GF-D8 (cell line): ENCODE data around the gene LY86.
"Not testable (repeated sequence)": the region's sequence is repeated elsewhere in the genome, so short reads cannot be mapped to it uniquely, and the experiment has no call there.

ENCODE experiments used
- DNase-seq: peaks from one replicate; lab custom pipeline; 2025; lab: John Stamatoyannopoulos, UW

The LY86 gene

DNA sequence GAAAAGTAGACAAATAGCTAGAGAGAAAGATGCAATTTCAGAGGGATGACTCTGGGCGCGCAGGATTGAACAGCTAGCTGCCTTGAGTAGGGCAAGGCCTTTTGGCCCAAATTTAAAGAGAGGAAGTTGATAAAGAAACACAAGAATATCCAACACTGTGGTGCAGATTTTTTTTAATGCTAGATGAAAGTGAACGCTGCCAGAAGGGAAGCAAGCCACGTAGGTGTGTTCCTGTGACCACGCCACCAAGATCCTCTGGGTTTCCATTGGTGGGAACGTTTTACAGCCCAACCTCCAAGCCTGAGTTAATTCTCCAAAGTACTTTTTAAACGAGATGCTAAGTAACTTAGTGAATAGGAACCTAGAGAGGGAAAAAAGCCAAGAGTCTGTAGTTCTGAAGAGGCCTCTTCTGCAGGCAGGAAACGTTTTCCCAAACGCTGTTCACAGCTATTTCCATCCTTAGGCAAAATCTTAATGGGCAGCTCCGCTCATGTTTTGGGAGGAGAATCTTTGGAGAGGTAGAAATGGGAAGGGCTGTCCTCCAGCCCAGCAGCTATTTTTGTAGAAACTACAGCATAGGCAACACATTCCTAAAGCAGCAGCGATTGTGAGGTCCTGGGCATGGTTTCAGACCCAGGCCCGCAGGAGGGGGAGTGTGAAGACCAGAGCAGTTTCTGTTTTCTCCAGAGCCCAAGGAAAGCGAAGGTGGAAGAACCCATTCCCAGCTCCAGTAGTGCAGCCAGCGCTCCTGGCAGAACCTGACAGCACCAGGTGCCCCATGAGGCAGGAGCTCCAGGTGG lies 8.2 kb downstream of the LY86 start:
- DNase-seq: no peak

DNA sequence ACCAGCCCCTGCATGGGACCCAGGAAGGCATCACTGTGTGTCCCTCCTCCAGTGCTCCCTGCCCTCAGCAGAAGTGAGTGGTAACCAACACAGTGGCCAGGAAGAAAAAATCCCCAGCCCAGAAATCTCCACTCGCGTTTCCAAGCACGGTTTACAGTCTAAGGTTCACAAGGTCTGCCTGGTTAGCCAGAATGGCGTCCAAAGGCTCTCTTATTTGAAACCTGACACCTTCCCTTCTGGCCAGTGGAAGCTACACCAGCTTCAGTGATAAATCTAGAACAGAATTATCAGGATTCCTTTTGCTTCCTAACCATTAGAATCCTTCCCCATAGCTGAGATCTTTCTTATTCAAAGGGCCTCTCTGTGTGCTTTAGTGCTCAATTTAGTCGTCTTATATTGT lies 9.2 kb downstream of the LY86 start:
- no peak for DNase-seq

DNA sequence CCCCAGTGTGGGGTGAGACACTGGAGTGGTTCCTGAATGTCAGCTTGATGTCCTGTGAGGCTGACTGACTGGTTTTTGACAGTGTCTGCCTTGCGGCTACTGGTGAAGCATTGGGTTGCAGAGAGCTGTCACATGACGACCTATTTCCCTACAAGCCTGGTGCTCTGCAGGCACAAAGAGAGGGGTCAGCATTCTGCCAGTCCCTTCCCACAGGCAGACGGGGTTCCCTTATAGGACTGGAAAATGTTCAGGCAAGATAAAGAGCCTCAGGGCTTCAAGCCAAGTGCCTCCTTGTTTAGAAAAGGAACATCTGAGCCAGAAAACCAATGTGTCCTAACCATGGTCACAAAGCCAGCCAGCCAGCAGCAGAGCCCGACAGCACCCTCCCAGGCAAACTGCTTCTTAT lies 11.0 kb downstream of the LY86 start:
- DNase-seq: no peak

DNA sequence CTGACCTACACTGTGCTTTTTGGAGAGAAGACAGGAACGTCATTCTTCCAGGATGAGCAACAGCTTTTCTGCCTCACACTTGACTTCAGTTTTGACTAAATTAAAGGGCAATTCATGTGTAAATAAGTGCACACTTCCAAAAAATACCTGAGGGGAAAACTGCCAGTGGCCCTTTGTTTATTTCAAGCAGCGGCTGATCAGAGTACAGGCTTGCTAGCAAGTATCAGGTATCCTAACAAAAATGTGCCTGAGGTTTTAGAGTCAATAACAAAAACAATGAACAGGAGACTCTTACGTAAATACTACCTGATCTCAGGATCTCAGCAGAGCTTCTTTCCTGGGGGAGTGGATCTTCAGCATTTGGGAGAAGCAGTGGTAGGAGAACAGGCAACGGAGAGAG lies 12.4 kb downstream of the LY86 start:
- DNase-seq: no peak

DNA sequence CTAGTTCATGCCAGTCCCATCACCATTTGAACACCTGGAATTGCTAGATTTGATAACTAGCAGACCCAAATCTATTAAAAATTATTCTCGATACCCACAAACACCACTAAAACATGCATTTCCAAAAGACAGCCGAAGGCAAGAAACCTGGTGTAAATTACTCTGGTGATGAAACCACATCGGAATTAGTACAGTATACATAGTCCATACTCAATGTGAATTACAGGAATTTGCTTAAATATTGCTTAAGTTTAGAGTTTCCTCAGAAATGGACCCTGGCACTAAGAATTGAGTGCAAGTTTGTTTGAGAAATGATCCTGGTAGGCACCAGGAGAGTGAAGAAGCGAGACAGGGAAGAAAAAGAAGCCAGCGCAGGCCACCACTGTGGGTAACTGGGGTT lies 13.7 kb downstream of the LY86 start:
- DNase-seq: no peak

DNA sequence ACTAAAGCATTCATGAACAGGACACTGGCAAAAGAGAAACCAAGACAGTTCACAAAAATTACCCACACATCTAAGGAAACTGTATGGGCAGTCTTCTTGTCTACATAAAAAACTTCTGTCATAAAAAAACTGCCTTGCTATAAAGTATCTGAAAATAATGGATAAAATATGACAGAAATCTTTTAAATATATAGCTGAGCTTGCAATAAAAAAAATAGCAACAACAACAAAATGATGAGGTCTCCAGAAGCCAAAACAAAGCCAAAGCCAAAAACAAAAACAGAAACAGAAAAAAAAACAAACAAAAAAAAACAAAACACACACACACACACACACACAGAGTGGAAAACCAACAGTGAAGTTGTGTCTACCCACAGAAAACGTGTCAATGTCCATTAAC lies 14.8 kb downstream of the LY86 start:
- DNase-seq: no peak

DNA sequence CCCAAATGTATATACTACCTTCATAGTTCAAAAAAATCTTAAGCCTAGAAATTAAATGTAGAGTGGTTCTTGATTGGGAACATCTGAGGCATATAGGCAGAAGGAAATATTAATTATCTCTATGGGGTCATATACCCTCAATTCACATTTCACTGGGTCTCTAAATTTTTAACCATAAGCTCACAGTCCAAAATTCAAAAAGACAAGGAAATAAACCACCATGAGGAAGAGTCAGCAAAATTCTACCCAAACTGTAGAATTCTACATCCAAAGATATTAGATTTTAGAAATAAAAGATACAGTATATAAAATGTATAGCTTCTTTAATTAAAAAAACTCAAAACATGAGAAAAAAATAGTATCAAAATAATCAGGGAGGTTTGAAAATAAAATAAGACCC lies 15.5 kb downstream of the LY86 start:
- no peak for DNase-seq

DNA sequence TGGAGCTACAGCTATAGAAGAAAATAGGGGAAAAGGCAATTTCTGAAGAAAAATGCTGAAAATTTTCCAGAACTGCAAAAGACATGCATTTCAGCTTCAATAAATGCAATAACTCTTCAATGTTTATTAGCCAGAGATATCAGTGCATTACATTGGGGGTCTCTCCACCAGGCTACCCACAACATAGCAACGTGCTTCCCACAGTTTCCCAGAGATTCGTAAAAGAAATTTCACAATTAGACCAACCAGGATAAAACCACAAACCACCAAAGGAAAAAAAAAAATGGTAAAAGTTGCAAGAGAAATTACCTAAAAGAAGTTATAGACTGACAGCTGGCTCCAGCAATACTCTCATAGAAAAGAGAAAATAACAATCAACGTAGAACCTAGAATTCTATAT lies 16.0 kb downstream of the LY86 start:
- DNase-seq: peak; percentile 12

DNA sequence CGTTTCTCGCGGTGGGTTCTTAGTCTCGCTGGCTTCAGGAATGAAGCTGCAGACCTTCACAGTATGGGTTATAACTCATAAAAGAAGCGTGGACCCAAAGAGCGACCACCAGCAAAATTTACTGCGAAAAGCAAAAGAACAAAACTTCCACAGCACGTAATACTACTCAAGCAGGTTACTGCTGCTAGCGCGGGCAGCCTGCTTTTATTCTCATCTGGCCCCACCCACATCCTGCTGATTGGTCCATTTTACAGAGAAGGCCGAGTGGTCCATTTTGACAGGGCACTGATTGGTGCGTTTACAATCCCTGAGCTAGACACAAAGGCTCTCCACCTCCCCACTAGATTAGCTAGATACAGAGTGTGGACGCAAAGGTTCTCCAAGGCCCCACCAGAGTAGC lies 17.4 kb downstream of the LY86 start:
- no peak for DNase-seq

DNA sequence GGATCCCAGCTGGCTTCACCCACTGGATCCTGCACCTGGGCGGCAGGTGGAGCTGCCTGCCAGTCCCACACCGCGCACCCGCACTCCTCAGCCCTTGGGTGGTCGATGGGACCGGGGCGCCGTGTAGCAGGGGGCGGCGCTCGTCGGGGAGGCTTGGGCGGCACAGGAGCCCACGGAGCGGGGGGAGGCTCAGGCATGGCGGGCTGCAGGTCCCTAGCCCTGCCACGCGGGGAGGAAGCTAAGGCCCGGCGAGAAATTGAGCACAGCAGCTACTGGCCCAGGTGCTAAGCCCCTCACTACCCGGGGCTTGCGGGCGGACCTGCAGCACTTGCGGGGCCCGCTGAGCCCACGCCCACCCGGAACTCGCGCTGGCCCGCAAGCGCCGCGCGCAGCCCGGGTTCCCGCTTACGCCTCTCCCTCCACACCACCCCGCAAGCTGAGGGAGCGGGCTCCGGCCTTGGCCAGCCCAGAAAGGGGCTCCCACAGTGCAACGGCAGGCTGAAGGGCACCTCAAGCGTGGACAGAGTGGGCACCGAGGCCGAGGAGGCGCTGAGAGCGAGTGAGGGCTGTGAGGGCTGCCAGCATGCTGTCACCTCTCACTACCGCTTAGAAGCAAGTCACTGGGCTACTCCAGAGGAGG lies 18.0 kb downstream of the LY86 start:
- DNase-seq: not testable (repeated sequence)

DNA sequence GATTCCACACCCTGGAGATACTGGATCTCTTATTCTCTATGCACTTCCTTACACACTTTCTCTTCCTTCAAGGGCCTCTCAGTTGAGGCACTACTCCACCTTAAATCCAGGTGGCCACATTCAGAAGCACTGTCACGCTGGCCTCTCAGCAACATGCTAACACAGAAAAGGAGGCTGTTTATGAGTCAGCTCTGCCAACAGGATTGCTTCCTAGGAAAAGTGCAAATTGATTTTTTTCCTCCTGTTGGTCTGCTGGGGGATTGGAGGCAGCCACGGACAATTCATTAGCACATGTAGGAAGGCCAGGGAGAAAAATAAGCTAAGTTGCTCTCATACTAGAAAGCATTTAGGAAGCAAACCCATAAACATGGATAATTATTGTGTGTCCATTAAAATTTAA lies 20.9 kb downstream of the LY86 start:
- DNase-seq: no peak

DNA sequence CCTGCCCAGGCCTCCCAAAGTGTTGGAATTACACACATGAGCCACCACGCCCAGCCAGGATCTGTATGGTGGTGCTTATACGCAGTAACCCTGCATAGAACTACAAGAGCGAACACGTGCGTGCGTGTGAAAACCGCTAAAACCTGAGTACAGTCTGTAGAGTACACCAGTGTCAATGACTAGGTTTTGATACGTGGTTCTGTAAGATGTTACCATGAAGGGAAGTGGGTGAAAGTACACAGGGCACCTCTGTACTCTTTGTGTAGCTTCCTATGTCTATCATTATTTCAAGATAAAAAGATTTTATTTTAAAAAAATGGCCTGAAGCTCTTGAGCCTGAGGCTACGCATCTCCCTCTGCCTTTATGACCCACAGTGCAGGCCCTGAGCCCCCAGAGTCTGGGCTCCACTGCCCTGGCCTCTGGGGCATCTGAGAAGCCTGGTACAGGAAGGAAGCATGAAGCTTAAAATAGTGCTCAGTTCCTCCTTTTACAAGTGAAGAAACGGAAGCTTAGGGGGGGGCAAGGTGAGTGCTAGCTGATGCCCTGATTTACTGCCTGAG lies 21.6 kb downstream of the LY86 start:
- no peak for DNase-seq

DNA sequence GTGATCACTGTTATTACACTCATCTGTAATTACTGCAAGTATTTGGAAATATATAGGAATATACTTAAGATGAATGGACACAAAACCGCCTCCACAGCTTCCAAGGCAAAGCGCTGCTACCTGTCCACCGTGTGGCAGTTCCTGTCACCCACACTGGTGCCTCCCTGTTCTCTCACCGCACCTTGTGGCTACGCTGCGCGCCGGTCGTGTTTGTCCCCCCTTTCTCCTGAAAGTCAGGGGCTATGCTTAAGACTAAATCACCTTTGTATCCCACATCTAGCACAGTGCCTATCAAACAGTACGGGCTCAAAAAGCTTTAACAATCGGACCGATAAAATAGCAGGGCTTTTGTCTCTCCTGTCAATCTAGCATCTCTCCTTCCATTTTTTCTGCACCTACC lies 23.0 kb downstream of the LY86 start:
- DNase-seq: no peak

DNA sequence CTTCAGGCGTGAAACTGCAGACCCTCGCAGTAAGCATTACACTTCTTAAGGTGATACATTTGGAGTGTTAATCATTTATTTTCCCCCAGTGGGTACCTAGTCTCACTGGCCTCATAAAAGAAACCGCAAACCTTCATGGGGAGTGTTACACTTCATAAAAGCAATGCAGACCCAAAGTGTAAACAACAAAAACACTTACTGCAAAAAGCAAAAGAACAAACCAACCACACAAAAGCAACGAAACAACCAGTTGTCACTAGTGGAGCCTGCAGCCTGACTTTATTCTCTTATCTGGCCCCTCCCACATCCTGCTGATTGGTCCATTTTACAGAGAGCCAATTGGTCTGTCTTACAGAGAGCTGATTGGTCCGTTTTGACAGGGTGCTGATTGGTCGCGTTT lies 23.8 kb downstream of the LY86 start:
- no peak for DNase-seq

DNA sequence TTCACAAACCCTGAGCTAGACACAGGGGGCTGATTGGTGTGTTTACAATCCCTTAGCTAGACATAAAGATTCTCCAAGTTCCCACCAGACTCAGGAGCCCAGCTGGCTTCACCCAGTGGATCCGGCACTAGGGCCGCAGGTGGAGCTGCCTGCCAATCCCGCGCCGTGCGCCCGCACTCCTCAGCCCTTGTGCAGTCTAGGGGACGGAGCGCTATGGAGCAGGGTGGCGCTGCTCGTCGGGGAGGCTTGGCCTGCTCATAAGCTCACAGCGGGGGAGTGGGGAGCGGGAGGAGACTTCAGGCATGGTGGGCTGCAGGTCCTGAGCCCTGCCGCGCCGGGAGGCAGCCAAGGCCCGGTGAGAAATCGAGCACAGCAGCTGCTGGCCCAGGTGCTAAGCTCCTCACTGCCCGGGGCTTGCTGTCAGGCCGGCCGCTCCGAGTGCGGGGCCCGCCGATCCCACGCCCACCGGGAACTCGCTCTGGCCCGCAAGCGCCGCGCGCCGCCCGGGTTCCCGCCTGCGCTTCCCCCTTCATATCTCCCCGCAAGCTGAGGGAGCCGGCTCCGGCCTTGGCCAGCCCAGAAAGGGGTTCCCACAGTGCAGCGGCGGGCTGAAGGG lies 24.7 kb downstream of the LY86 start:
- not testable (repeated sequence) for DNase-seq

DNA sequence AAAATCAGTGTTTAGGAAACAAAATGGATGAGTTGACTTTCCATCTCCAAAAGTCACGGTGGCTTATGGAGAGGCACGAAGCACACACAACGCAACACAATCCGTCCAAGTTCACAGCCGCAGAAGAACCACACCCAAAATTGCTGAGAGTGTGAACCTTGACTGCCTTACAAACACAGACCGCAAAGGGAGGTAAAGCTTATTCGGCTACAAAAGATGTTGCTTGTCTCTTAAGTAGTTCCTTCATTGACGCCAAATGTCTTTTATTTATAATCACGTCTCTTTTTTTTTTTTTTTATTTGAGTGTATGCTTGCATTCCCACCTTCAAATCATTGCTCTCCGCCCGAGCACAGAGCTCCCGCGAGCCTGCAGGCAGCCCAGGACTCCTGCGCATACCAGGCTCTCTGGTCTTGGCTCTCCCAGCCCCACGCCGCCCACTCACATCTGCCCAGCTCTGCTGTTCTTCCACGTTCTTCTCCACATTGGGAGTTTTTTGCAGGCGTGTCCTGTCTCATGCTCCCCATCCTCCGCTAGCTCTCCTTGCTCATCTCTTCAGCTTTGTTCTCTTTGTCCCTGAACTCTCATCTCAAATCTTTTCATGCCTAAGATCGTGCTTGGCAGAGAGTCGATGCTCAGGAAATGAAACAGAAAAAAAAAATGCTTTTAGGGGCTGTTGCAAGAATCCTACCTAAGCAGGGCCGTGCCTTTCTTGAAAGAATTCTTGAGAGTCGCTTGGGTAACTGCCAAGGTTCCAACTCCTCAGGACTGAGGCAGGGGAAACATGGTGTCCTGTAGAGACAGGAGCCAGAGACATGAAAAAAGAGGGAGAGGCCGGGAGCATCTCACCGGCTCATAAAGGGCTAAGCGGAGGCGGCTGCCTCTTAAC lies 25.8 kb downstream of the LY86 start:
- no peak for DNase-seq

DNA sequence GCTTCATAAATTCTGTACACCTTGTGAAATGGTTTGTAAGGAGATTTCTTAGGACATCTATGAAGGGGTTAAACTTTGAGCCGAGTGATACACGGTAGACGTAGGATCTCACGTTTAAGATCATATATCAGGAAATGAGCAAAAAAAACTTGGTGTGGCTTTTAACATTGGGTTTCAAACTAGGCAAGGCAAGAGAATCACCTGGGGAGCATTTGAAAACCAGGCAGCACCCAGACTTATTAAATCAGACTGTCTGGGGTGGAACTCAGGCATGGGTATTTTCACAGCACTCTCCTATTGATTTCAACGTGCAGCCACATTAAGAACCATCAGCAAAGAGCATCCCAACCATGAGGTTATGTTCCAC lies 26.4 kb downstream of the LY86 start:
- no peak for DNase-seq

DNA sequence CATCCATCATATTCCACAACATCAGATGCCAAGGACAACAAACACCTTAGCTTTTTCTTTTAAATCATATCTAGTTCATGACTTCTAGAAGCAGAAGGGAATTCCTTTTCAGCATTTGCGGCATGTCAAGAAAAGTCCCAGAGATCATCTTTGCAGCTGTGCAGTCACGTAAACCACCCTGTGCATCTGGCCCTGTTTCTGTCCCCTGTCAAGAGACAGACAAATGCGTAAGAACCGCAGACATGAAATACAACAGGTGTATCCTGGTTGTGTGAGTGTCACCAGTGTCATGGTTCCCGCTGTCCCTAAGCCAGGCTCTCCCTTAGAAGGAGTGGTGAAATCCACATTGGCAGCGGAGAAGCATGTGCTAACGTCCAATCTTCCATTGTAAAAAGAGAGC lies 28.1 kb downstream of the LY86 start:
- DNase-seq: no peak

DNA sequence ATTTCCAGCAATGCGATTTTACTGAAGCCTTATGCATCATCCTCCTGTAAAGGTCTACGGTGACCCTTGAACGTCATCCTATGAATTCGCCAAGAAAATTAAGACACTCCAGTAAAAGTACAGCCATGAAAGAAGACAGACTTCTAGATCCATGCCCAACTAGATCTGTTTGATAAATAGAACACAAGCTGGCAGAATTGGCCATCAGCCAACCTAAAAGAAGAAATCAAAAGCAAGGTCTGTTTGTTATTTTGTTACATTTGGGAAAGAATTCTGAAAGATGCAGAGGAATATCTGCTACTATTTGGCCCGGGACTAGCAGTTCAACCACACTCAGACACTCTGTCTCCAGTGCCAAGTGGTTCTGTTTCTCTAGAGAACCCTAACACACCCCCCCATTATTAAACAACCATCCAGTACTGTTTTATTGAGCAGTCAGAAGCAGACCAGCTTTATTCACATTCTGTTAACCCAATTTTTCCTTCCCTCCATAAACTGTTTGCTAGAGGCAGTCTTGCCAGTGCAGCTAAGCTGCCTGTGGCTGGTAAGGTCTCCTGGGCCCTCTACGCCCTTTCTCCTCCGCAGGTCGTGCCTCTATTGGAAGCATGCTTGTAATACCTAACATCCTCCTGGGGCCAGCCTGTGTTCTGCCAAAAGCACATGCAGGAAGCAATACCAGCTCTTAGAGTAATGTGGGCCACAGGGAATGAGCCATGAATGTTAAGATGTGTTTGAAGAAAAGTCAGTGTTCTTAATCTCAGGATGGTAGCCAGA lies 30.7 kb downstream of the LY86 start:
- DNase-seq: no peak

DNA sequence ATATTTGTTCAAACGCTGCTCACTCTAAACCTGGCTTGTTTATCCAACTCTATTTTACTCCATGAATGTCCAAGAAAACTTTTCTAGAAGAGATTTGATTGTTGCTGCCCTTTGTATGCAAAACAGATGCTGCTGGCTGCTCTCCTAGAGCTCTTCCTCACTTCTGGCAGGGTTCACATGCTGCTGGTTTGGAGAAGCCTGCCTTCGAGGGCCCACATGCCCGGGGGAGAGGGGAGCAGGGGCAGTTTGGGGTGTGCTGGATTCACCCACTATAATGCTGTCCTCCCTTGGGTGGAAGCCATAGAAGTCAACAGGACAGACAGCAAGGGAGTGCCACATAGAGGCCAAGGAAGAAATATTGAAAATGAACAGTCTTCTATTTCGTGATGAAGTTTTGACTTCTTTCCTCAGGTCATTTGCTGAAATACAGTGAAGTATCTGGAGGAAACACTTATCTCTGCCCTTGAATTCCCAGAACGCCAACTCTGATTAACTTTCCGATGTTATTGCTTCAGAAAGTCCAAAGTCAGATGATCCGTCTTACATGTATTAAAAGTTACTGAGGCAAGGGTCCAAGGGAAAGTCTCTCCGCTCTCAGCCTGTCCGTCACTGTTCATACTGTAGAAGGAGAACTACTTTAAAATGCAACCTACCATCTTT lies 32.4 kb downstream of the LY86 start:
- no peak for DNase-seq

DNA sequence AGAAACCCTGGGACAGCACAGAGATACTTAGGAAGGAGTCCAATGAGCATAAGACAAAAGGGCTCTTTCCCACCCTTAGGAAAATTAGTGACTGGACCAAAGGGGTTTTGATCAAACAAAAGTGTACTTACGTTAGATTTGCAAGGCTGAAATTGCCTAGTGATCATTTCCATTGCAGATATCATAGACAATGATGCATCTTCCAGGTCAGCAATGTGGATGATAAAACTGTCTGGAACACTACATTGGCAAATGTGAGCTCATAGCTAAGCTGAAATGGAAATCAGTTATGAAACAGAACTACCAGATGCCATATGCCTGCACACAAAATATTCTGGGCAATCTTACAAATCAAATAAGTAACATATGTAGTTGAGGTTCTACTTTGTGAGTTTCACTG lies 34.0 kb downstream of the LY86 start:
- DNase-seq: no peak
